NCI-H1092 (cell line): ENCODE results near the gene IGF2BP2.
"Not testable (repeated sequence)": the region's sequence is repeated elsewhere in the genome, so short reads cannot be mapped to it uniquely, and the experiment has no call there.

Source experiments
- DNase-seq: peaks from one replicate; lab custom pipeline; 2025; lab: John Stamatoyannopoulos, UW

Gene IGF2BP2

DNA sequence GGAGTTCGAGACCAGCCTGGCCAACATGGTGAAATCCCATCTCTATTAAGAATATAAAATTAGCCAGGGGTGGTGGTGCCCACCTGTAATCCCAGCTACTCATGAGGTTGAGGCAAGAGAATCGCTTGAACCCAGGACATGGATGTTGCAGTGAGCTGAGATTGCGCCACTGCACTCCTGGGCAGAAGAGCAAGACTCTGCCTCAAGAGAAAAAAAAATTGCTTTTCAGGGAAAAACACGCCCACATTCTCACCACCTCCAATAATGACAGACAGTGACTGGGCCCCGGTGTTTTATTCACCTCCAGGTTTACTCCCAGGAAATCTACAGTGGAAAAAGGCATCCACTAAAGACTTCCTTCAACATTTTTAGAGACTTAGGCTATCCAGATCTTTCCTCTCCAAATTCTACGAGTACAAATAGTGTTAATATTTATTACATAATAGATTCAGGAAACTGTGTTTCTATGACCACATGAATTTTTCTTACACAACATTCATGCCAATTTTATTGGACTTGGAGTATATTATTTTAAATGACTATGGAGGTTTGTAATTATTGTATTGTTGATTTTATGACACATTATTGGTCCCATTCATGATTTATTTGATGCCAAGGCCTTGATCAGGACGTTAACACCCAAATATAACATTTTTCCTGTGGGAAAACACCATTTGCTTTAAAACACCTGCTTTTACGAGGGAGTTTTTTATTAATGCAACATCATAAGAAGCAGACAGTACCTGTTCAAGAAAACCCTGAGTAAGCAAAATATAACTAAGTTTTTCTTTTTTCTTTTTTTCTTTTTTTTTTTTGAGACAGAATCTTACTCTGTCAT, 26.6 kb downstream of the IGF2BP2 start:
- DNase-seq: no peak

DNA sequence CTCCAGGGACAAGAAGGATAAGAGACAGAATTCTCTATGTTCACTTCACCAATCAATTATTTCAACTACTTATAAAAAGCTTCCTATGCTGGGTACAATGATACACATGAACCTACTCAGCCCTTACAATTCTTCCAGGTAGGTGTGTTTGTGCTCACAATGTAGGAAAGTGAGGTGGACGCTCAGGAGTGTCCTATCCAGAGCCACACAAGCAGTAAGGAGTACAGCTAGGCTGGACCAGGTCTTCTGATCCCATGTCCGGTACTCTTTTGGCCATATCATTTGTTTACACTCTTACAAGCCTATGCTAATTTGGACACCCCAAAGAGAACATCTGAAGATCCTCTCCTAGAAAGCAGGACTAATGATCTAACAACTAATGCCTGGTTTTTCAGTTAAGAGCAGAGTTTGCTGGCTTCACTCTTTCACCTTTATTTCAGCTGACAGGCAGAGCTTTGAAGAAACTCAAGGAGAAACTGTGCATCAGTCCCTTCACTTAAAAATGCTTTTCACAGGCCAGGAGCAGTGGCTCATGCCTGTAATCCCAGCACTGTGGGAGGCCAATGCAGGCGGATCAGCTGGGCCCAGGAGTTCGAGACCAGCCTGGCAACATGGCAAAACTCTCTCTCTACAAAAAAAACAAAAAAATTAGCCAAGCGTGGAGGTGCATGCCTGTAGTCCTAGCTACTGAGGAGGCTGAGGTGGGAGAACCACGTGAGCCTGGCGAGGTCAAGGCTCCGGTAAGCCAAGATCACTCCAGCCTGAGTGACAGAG, 27.5 kb downstream of the IGF2BP2 start:
- DNase-seq: no peak

DNA sequence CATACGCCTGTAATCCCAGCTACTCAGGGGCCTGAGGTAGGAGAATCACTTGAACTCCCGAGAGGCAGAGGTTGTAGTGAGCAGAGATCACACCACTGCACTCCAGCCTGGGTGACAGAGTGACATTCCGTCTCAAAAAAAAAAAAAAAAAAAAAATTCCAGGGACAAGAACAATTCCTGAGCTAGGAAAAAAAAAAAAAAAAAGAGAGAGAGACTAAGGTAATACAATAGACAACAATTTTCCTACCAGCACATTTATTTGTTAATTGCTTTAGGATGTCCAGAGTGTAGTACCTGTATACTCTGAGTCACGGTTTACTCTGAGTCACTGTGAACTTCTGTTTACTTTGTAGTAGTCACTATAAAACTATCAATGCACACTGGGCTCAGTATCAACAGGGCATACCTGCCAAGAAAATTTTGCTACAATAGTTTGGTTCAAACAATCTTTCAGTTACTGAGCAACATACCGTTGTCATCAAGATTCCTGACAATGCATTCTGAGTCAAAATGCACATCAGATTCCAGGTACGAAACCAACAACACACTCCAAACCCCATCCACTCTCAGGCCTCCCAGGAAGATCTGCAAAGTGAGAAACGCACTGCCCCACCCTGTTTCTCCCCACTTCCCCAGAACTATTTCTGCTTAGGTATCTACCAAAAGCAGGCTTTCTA, 28.3 kb downstream of the IGF2BP2 start:
- no peak for DNase-seq

DNA sequence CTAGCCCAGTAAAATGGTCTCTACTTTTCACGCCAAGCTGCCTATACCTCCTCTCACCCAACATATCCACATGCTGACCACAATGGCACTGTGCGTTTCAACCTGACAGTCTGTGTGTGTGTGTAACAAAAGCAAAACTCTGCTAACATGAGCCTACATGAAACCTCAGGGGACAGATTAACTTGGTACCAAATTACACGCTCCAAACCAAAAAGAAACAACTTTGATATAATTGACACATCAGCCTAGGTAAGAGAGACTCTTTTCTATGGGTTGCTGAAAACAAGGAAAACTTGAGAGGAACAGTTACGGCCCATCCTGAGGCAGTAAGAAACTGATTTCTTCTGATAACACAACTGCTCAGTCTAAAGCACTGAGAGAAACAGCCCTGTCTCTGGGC, 31.5 kb downstream of the IGF2BP2 start:
- no peak for DNase-seq

DNA sequence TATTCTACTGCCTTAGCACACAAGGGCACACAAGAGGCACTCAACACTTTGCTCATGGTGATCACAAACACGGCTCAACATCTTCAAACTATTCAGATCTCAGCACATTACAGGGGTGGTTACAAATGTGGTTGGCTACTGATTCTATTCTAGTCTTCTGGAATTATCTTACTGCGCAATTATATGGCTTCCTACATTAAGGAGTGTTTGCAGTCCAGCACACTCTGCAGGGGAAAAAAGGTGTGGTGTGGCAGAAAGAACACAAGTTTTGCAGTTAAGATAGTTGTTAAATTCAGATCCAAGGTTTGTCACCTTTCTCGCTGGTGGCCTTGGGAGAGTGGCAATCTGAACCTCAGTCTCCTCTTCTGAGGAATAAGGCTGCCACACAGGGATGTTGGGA, 31.9 kb downstream of the IGF2BP2 start:
- no peak for DNase-seq

DNA sequence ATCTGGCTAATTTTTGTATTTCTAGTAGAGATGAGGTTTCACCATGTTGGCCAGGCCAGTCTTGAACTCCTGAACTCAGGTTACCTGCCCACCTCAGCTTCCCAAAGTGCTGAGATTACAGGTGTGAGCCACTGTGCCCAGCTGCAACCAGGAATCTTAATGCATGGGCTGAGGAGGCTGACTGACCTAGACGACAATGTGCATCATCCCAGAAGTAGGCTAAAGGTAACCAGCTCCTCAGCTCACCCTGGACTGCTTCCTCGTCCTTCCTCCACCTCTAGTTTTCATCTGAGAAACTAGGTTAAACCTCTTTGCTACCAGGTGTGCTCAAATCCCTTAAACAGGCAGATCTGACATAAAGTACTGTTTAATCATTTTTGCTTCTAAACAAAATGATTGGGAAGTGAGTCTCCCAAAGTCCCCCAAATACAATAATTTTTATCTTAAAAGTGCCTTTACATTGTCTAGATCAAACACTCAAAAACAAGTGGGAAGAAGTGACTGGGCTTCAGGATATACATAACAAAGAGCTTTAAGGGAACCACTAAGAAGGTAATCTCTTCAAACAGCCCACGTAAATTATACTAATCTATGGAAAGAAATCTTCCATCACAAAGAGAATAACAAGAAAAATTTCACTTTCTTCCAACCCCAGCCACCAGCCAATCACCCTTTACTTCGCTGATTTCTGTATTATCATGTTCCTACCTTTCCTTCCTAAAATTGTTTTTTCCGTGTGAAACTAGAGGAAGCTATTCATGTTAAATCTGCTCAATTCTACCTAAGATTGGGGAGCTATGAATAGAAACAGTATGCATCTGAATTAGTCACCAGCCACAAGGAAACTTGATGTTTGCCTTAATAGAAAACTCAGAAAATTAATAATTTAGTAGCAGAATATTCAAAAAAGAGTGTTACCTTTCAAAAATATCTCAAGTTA, 34.7 kb downstream of the IGF2BP2 start:
- no peak for DNase-seq

DNA sequence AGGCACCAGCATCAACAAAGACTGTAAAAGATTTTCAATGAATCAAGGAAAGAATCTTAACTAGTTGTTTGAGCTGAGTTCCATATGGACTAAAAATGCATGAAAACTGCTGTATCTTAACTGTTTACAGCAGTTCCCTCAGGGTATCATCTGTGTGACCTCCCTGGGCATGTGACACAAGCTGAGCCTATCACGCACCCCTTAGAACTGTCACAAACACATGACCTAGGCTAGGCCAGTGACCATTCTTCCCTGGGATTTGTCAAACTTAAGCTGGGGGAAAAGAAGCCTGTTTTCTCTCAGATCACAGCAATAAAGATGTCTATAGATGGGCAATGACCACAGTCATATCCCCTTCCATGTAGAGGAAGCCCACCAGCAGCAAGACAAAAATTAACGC, 35.7 kb downstream of the IGF2BP2 start:
- no peak for DNase-seq

DNA sequence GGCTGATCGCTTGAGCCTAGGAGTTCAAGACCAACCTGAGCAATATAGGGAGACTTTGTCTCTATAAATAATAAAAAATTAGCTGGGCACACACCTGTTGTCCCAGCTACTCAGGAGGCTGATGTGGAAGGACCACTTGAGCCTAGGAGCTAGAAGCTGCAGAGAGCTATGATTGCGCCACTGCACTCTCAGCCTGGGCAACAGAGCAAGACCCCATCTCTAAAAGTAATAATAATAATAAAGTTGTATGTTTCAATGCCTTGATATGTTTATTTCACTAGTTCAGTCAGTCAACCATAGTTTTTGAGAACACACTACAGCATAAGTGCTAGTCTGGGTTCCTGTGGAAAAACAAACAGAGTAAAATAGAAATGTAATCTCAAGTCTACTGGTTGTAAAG, 36.5 kb downstream of the IGF2BP2 start:
- DNase-seq: no peak

DNA sequence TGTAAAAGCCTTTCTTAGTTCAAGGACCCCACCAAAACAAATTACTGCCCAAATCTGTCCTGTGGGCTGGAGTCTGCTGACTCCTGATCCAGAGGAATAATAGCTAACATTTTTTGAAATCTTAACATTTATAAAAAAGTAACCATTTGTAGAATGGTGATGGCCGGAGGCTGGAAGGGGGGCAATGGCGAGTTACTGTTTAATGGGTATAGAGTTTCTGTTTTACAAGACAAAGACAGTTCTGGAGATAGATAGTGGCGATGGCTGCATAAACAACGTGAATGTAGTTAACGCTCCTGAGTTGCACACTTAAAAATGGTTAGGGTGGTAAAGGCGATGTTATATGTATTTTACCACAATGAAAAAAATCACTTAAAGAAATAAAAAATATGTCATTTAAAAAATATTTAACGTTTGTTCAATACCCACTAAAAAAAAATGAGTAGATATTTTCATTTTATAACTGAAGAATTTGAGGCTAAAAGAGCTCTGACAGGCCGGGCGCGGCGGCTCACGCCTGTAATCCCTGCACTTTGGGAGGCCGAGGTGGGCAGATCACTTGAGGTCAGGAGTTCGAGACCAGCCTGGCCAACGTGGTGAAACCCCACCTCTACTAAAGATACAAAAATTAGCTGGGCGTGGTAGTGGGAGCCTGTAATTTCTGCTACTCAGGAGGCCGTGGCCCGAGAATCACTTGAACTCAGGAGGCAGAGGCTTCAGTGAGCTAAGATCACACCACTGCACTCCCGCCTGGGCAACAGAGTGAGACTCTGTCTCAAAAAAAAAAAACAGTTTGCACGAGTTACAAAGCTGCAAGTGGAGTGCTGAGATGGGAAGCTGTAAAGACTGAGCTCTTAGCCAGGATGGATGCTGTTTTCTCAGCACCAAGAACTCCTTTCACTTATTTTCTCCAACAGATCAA, 37.6 kb downstream of the IGF2BP2 start:
- DNase-seq: no peak

DNA sequence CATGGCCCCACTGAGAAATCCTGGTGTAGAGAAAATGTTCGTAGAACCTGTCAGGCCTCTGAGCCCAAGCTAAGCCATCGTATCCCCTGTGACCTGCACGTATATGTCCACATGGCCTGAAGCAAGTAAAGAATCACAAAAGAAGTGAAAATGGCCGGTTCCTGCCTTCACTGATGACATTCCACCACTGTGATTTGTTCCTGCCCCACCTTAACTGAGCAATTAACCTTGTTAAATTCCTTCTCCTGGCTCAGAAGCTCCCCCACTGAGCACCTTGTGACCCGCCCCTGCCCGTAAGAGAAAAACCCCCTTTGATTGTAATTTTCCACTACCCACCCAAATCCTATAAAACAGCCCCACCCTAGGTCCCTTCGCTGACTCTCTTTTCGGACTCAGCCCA, 38.6 kb downstream of the IGF2BP2 start:
- DNase-seq: not testable (repeated sequence)

DNA sequence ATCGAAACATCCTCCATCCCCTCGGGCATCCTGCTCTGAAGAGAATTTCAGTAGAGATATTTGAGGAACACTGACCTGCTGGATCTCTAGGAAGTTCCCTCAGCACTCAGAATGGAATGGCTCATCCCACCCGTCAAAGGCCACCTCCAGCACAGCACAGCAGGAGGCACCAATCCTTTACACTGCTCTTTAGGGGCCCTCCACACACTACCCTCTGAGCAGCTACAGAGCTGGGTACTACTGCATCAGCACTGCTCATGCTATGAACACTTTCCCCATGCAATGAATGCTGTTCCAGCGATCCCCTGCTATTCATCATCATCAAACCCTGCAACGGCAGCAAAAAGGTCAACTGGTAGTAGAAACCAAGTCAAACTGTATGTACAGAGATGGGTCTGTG, 40.5 kb downstream of the IGF2BP2 start:
- DNase-seq: no peak

DNA sequence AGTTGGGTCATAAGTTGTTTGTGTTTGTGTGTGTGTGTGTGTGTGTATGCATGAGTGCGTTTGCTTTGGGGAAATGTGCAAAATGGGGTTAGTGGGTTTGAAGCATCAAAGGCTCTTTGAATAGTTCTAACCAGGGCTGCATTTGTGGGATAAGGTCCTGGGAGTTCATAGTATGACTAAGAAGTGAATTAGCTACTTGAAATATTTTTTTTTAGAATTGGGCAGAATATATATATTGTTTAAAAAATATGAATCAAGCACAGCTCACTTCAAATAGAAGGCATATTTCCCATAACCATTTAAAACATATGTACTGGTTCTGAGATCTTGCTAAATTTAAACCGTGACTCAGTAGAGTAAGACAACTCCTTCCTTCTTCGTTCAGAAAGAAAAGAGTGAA, 43.1 kb downstream of the IGF2BP2 start:
- DNase-seq: no peak

DNA sequence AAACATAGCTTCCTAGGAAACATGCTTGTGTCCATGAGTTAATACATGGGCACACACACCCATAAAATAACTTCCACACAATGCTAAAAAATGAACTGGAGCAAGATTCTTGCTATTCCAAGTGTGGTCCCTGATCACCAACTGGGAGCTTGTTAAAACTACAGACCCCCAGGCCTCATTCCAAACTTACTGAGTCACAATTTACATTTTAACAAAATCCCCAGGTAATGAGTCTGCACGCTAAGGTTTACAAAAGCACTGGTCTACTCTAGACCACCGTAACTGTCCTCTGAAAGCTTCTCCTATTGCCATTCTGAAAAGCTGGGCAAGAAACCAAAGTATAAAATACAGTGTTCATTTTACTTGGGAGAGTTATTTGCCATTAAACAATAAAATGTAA, 45.4 kb downstream of the IGF2BP2 start:
- no peak for DNase-seq

DNA sequence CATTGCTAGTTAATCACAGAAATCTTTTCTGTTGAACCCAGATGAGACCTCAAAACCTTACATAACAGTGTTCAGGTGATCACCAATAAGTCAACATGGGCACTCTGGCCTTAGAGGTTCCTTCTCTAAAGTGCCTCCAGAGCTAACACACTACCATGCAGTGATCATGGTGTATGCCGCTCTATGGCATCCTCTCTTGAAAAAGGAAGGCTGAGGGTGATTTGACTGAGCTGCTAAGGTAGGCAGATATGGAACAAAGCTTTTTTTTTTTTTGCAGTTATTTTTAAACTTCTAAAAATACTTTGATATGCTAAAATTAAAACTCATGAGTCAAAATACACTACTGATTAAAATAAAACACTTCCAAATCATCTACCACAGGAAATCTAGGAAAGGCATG, 46.0 kb downstream of the IGF2BP2 start:
- no peak for DNase-seq

DNA sequence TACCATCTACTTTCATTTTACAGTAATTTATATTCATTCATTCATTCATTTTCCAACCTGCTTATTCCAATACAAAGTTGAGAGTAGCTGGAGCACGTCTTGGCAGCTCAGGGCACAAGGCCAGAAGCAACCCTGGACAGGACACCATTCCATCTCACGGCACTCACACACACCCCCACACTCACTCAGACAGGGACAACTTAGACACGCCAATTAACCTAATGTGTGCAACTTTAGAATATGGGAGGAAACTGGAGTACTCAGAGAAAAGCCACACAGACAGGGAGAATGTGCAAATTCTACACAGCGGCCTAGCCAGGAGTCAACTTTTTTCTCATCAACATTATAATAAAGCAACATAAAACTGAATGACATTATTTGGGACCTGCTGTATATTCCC, 46.7 kb downstream of the IGF2BP2 start:
- DNase-seq: no peak

DNA sequence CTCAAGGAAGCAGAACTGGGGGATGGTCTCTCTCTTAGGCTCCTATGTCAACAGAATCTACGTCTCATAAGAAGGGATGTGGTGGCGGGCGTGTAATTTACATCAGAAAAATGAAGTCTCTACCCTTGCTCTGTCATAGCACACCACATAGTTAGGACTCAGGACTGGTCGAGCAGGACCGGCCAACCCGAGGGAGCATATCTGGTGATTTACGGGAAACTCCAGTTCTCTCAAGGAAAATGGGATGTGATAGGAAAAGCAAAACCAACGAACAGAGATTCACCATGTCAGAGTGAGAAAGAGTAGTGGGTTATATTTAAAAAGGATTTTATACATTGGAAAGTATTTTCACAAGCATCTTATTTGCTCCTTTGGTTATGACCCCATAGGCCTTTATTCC, 54.7 kb downstream of the IGF2BP2 start:
- no peak for DNase-seq

DNA sequence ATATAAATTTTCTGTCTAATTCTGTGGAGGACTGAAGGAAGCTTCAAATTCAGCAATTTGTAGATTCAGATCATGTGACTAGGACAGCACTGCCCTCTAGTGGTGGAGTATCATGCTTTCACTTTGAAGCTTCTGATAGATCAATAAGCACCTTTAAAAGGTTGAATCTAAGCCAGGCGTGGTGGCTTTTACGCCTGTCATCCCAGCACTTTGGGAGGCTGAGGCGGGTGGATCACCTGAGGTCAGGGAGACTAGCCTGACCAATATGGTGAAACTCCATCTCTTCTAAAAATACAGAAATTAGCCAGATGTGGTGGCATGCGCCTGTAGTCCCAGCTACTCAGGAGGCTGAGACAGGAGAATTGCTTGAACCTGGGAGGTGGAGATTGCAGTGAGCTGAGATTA, 56.3 kb downstream of the IGF2BP2 start:
- peak; percentile 55 for DNase-seq

DNA sequence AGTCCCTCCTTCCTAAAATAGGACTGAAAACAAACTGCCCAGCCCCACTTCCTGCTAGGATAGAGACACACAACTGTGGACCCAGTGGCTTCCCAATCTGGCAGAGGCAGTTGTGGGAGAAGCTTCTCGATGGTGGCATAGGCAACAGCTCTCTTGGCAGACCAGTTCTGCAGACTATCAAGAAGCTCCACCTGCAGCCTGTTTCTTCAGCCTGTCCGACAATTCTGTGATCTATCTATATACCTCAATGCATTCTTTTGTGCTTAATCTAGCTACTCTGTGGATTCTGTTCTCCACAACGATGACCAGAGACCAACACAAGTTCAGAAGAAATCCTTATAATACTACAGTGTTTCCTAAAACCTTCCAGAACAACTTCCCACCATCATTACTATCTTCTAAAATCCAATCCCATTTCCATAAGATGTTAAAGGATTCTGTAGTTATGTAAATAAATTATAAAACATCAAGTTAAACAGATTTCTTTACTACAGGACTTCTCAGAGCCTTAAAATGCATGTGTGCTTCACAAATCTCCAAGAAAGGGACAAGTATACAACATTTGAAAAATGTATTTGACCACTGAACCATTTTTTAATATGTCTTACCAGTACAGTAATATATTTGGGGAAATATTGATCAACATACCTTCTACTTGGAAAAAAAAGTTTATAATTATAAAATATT, 57.7 kb downstream of the IGF2BP2 start:
- DNase-seq: no peak

DNA sequence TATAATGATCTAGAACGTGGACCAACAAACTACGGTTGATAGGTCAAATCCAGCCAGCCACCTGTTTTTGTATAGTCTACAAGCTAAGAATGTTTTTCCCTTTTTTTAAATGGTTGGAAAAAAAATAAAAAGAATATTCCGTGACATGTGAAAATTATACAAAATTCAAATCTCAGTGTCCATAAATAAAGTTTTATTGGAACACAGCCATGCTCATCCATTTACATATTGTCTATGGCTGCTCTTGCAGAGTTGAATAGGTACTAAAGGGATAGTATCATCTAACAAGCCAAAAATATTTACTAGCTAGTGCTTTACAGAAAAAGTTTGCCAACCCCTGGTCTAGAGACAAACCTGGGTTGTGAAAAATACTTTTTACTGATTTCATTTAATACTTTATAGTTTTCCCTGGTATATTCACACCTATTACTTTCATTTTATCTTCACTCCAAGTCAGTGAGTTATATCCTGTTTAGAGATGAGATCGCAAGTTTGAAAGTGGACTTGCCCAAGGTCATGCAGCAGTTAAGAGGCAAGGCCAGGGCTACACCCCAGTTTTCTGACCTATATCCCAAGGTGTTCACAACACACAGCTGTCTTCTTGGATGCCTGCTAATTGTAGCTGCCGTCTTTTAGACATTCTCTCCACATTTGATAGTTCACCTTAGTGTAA, 58.4 kb downstream of the IGF2BP2 start:
- DNase-seq: no peak

DNA sequence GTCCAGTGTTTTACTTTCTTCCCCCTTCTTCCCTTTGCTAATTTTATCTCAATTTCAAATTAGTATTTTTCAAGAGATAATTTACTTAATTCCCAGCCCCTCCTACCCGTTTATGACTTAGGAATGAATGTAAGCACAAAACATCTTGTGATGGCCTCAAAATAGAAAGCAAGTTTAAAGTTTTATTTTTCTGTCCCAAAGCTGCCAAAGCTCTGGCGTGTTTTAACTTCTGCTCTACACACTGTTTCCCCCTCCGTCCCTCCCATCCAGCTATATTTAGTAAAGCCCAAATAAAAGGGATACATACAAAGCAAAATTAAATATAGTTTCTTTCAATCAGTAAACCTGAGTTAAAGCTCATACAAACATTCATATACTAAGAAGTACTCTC, 59.9 kb downstream of the IGF2BP2 start:
- no peak for DNase-seq
